WERI-Rb-1 (cell line): ENCODE data around the gene RBP4.

ENCODE experiments used
- DNase-seq: peaks from one replicate; pipeline ENCODE4 v3.0.0-alpha.2; 2020
- H3K27ac ChIP-seq: fragments of 250-450 bp; sonication (Bioruptor Pico); 2 replicates; pipeline ENCODE4 v1.5.1; 2020; ENCODE audit warnings: mild to moderate bottlenecking, moderate library complexity
- H3K27me3 ChIP-seq: fragments of 250-450 bp; sonication (Bioruptor Pico); 2 replicates; pipeline ENCODE4 v1.5.1; 2021; ENCODE audit warnings: mild to moderate bottlenecking, low read depth, moderate library complexity; ENCODE audit not compliant: insufficient read depth, severe bottlenecking
- H3K36me3 ChIP-seq: fragments of 250-450 bp; sonication (Bioruptor Pico); 2 replicates; pipeline ENCODE4 v1.5.1; 2020; ENCODE audit warnings: mild to moderate bottlenecking, moderate library complexity
- H3K4me3 ChIP-seq: 2 replicates; pipeline ENCODE4 v1.5.1; 2011; ENCODE audit warnings: low read depth, mild to moderate bottlenecking, control low read depth, low read length
- H3K9me3 ChIP-seq: fragments of 250-450 bp; sonication (Bioruptor Pico); 2 replicates; pipeline ENCODE4 v1.5.1; 2021; ENCODE audit warnings: mild to moderate bottlenecking, moderate library complexity; ENCODE audit not compliant: severe bottlenecking
- TF ChIP-seq, protein P1 (sequence below): IDR thresholded peaks from 2 replicates; pipeline ENCODE4 v1.5.1; 2011; ENCODE audit warnings: low read depth, mild to moderate bottlenecking, control low read depth, inconsistent platforms, low read length

Gene RBP4

DNA sequence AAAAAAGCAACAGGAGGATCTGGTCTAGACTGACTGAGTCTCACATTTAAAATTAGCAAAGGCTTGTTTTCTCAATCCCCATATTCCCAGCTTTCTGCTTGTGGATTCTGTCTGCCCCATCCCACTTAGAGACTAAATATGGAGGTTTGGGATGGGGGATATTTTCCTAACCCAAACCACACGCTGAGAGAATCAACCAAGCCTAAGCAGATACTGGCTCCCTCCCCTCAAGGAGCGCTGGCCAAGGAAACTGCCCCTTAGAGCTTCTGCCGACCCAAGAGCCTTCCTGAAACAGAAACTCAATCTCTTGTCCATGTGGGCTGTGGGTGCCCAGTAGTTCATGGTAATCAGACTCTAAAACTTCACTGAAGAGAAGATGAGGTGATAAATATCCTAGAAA is 30.7 kb downstream of the RBP4 start:
- no peaks in the 10 kb centered on the region for H3K9me3 ChIP-seq
- H3K27ac ChIP-seq, result no peak overlapping the region
- H3K27me3 ChIP-seq, result no peaks in the 10 kb centered on the region
- no peak overlapping the region for H3K4me3 ChIP-seq
- TF ChIP-seq, protein P1, sequence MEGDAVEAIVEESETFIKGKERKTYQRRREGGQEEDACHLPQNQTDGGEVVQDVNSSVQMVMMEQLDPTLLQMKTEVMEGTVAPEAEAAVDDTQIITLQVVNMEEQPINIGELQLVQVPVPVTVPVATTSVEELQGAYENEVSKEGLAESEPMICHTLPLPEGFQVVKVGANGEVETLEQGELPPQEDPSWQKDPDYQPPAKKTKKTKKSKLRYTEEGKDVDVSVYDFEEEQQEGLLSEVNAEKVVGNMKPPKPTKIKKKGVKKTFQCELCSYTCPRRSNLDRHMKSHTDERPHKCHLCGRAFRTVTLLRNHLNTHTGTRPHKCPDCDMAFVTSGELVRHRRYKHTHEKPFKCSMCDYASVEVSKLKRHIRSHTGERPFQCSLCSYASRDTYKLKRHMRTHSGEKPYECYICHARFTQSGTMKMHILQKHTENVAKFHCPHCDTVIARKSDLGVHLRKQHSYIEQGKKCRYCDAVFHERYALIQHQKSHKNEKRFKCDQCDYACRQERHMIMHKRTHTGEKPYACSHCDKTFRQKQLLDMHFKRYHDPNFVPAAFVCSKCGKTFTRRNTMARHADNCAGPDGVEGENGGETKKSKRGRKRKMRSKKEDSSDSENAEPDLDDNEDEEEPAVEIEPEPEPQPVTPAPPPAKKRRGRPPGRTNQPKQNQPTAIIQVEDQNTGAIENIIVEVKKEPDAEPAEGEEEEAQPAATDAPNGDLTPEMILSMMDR, result no peak
- H3K36me3 ChIP-seq, result no peaks in the 10 kb centered on the region
- DNase-seq, result no peak

DNA sequence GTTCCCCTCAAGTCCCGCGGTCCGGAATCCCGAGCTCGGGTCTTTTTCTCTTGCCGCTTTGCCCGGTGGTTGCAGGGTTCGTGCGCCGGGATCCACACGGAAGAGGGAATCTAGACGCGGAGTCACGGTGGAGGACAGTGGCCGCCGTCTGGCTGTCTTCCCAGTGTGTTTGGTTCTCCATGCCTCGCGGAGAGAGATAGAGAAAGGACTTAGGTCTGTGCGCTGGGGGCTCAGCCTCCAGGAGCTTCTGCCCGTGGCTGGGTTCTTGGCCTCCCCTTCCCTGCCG is 33.0 kb downstream of the RBP4 start:
- Histone ChIP-seq H3K9me3 (no peaks in the 10 kb centered on the region), H3K36me3 (no peaks in the 10 kb centered on the region), H3K27me3 (no peaks in the 10 kb centered on the region), H3K27ac (no peak overlapping the region), H3K4me3 (no peak overlapping the region)
- TF ChIP-seq, protein P1, result no peak
- DNase-seq, result no peak

DNA sequence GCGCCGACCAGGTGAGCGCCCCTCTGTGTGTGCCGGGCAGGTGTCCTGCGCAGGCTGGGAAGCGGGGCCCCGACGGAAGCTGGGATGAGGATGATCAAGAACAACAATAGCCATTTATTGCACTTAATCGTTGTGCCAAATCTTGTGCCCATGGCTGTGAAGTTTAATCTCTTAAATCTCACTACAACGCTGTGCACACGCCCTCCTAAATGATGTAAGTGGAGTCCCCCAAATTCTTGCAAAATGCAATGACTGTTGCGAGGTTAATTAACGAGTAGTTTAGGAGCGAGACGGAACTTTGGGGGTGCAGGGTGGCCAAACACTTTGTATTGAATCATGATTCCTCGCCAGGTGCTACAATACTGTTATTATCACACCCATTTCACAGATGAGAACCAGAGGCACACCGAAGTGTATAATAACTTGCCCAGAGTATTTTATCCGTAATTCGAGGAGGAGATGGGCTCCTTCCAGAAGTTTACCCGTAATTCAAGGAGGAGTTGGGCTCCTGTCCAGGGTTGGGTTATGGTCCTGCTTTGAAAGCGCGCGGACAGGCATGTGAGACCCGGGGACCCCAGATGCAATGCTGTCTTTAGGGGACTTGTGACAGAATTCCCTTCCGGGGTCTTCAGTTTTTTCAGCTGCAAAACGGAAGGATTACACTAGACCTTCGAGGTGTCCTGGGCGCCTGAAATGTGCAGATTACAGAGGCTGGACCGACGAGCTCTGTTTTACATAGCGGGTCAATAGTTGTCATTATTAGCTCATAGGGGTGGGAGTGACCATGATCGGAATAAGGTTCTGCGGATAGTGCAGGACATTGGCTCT is 33.5 kb downstream of the RBP4 start:
- Histone ChIP-seq H3K27ac (no peak overlapping the region), H3K9me3 (no peaks in the 10 kb centered on the region), H3K4me3 (no peak overlapping the region)

DNA sequence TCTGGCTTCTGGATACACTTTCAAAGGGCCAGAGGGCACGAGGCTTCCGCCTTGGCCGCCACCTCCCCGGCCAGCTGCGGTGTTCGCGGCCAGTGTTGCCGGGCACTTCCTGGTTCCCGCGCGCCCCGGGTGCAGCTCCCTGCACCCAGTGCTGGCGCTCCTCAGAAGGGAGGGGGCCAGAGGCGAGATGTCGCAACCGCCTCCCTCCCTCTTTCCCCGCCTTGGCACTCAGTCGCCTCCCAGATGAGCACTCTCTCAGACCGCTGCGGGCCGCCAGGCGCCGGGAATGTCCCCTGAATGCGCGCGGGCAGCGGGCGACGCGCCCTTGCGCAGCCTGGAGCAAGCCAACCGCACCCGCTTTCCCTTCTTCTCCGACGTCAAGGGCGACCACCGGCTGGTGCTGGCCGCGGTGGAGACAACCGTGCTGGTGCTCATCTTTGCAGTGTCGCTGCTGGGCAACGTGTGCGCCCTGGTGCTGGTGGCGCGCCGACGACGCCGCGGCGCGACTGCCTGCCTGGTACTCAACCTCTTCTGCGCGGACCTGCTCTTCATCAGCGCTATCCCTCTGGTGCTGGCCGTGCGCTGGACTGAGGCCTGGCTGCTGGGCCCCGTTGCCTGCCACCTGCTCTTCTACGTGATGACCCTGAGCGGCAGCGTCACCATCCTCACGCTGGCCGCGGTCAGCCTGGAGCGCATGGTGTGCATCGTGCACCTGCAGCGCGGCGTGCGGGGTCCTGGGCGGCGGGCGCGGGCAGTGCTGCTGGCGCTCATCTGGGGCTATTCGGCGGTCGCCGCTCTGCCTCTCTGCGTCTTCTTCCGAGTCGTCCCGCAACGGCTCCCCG is 34.4 kb downstream of the RBP4 start, which contains the start of gene FFAR4:
TSS of gene FFAR4 (plus strand) at position 231 of the 842 bp plus-strand sequence. CDS start at position 287, 56 bp downstream.
- Histone ChIP-seq H3K27ac (no peak within 1 kb of the TSS), H3K4me3 (no peak within 1 kb of the TSS), H3K27me3 (no peaks in the 10 kb centered on the region), H3K36me3 (no peaks in the 10 kb centered on the region), H3K9me3 (no peaks in the 10 kb centered on the region)
- DNase-seq, result no peak
- TF ChIP-seq, protein P1, result no peak

More for the DNA sequence above, 33.5 kb downstream of the RBP4 start:
- no peak for DNase-seq
- Histone ChIP-seq H3K27me3 (no peaks in the 10 kb centered on the region), H3K36me3 (no peaks in the 10 kb centered on the region)
- TF ChIP-seq, protein P1, result no peak

DNA sequence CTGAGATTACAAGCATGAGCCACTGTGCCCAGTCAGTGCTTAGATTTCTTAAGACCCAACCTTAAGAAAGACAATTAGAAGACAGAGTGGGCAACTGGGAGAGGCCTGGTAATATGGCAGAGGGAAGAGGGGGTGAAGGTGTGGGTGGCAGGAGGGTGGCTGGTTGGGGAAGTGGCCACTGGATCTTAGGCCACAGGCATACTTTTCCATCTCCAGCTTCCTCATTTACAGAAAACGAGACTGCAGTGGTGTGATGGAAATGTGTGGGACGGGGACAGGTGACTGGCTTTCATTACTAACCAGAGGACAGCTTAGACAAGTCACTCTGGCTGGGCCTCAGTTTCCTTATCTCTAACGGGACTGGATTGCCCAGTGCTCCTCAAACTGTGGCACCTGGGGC is 35.6 kb downstream of the RBP4 start:
- Histone ChIP-seq H3K4me3 (no peak overlapping the region), H3K27ac (no peak overlapping the region), H3K27me3 (no peaks in the 10 kb centered on the region), H3K36me3 (no peaks in the 10 kb centered on the region), H3K9me3 (no peaks in the 10 kb centered on the region)
- TF ChIP-seq, protein P1, result no peak
- DNase-seq, result no peak
